A673 (cell line): ENCODE results near the gene SDHB.

Experiments used
- EZH2 ChIP-seq: fragments of 200-600 bp; sonication (generic); IDR thresholded peaks from 2 replicates; pipeline ENCODE4 v1.6.1; 2017; ENCODE audit warnings: borderline replicate concordance, low read depth, mild to moderate bottlenecking, mixed read lengths, antibody characterized with exemption, low read length; ENCODE audit not compliant: poor library complexity, severe bottlenecking
- TF ChIP-seq, protein P1 (sequence below): fragments of 300-800, 200-600 bp; sonication (generic); conservative IDR thresholded peaks from 2 replicates; pipeline ENCODE4 v1.5.1; 2017; ENCODE audit warnings: low read depth, mild to moderate bottlenecking, antibody characterized with exemption, low read length, moderate library complexity, mixed read lengths

DNA sequence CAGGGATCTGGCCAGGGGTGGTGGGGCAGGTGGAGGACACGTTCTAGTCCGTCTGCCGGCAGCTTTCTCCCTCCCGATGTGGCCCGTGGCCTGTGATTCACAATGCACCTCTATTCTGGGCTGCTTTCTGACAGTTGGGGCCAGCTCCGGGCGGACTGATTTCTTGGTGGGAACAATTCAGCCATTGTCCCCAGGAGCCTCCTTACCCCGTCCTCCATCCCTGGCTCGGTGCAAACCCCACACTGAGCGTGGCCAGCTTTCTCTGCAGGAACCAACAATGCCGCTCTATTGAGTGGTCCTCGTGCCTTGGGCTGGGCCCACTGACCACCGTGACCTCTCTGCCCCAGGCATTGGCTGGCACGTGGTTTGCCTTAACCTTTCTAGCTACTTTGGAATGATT, 35.7 kb upstream of the SDHB start:
- TF ChIP-seq, protein P1, sequence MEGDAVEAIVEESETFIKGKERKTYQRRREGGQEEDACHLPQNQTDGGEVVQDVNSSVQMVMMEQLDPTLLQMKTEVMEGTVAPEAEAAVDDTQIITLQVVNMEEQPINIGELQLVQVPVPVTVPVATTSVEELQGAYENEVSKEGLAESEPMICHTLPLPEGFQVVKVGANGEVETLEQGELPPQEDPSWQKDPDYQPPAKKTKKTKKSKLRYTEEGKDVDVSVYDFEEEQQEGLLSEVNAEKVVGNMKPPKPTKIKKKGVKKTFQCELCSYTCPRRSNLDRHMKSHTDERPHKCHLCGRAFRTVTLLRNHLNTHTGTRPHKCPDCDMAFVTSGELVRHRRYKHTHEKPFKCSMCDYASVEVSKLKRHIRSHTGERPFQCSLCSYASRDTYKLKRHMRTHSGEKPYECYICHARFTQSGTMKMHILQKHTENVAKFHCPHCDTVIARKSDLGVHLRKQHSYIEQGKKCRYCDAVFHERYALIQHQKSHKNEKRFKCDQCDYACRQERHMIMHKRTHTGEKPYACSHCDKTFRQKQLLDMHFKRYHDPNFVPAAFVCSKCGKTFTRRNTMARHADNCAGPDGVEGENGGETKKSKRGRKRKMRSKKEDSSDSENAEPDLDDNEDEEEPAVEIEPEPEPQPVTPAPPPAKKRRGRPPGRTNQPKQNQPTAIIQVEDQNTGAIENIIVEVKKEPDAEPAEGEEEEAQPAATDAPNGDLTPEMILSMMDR, result no peak
- no peak for TF ChIP-seq EZH2
